HG03045 (cell line): ENCODE data around the gene ZCCHC7.
A peak's percentile ranks its signal among the peaks of the same experiment; 100 is the strongest.
"Not testable (repeated sequence)": the region's sequence is repeated elsewhere in the genome, so short reads cannot be mapped to it uniquely, and the experiment has no call there.

Experiments used
- ATAC-seq: cut with Tn5 transposase; IDR thresholded peaks from one replicate; pipeline ENCODE4 v1.9.1; 2021; ENCODE audit warnings: mild to moderate bottlenecking, moderate library complexity; ENCODE audit not compliant: unreplicated experiment

Gene ZCCHC7

GRCh38 chr9:37291612-37292238 is 171.4 kb downstream of the ZCCHC7 start:
- ATAC-seq: not testable (repeated sequence)

GRCh38 chr9:37292896-37293295 is 172.5 kb downstream of the ZCCHC7 start:
- ATAC-seq: no peak

- ATAC-seq: peak; percentile 44
These were observed 173.5 kb downstream of the ZCCHC7 start for GRCh38 chr9:37293664-37294524.

- ATAC-seq: no peak
These were observed 174.8 kb downstream of the ZCCHC7 start for GRCh38 chr9:37295178-37295577.

DNA sequence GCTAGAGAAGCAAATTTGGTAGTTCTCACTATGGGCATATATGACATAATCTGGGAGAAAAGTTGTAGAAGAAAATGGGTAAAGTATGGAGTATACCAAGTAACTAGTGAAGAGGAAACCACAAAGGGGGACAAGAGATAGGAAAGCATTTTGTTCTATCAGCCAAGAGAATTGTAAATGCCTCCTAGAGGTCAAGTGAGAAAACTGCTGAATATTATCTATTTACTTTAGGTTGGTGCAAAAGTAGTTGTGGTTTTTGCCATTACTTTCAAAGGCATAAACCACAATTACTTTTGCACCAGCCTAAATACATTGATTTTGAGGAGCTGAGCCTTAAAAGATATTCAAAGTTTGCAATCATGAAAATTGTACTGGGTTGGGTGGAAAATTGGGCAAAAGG is 175.4 kb downstream of the ZCCHC7 start:
- no peak for ATAC-seq

DNA sequence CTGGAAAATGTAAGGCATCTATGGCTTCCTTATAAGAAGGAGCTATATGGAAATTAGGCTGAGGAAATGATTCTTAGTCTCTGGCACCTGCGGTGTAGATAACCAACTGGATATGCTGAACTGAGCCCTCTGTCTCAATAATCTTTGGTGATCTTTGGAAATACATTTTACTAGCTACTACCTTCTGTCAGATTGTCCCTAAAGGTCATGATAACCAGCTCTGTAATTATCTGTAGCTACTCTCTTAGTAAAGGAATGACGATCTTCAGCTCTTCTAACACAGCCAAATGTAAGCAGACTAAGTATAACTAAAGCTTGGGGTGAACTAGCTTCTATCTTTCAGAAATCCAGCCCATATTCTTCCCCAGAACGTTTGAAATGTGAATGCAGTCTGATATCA is 177.2 kb downstream of the ZCCHC7 start:
- no peak for ATAC-seq

DNA sequence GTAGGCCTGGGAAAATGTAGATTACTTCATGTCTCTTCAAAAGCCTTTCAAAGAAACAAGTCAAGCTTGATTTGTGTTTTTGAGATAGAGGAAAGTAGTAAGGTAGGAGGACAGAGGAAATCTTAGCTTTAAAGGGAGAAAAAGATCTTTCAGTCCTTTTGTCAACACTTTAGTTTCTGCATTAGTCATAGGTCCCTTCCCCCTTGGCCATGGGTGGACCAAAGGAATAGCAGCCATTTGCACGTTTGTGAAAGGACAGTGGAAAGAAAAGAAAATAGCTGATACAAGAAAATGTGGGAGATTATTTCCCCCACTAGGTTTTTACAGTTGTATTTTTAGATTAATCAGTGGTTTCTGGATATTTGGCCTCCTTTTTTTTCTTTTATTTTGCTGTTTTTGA is 180.2 kb downstream of the ZCCHC7 start:
- no peak for ATAC-seq

GRCh38 chr9:37301042-37301853 is 180.9 kb downstream of the ZCCHC7 start:
- no peak for ATAC-seq

- ATAC-seq: no peak
These were observed 181.4 kb downstream of the ZCCHC7 start for GRCh38 chr9:37301854-37302172.

DNA sequence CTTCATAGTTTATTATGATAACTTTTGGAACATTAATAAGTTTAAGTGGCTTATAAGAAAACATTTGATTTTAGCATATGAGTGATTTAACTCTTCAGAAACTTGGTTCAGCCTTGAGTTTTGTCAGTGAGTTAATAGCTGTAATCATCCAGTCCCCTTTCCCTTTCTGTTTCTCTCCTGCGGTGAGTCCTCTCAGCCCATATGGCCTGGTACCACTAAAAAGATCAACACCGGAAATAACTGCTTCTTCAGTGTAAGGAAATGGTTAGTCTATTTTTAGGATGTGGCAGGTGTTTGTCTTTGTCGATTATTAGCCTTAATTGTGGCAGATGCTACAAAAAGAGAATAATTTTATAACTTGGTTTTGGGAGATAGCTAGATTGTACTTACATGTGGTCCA is 181.9 kb downstream of the ZCCHC7 start:
- ATAC-seq: peak; percentile 82

DNA sequence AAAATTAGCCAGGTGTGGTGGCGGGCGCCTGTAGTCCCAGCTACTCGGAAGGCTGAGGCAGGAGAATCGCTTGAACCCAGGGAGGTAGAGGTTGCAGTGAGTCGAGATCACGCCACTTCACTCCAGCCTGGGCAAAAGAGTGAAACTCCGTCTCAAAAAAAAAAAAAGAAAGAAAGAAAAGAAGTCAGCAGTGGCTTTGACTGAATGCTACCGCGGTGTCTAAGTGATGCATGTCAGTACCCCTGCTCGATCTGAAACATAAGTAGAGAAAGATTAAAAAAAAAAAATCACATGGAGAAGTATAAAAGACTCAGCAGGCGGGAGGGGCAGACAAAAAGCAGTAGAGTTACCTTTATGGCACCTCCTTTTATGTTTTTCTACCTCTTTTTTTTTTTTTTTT is 182.9 kb downstream of the ZCCHC7 start:
- ATAC-seq: not testable (repeated sequence)

DNA sequence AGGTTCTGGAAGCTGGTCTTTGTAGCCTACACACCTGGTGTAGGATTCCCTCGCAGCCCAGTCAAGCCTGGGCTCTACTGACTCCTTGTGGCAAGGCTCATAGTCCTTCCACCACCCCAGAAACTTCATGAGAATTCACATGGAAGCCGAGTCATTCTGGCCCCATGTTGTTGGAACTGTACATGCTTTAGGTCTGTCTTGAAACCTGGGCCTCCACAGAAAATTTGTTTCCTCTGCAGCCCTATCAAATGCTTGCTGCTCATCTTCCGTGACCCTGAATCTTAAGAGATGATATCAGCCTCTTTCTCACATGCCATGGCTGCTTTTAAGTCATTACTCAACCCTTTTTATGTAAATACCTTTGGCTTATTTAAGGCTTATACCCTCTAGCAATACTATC is 188.8 kb downstream of the ZCCHC7 start:
- ATAC-seq: no peak

- ATAC-seq: no peak
These were observed 191.7 kb downstream of the ZCCHC7 start for GRCh38 chr9:37311938-37312708.

DNA sequence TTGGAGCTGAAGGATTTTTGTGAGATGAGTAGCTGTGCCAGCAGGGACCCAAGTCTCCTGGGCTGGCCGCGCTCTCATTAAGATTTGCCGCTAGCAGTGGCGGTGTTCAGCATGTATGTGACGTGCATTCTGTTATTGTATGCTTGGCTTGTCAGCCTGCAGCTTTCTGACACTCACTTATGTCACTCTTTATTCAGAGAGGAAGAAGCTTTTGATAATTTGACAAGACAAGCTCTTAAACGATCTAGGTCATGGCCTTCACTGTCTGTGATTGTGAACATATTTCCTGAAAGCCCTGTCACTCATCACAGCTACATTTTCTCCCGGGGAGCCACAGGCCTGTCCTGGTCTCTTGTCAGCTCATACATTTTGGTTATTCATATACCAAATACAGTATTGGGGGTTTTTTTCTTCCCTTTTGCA is 203.9 kb downstream of the ZCCHC7 start:
- peak; percentile 54 for ATAC-seq

GRCh38 chr9:37324691-37325490 is 204.5 kb downstream of the ZCCHC7 start:
- no peak for ATAC-seq

GRCh38 chr9:37325778-37326177 is 205.4 kb downstream of the ZCCHC7 start:
- ATAC-seq: no peak

- ATAC-seq: no peak
These were observed 207.2 kb downstream of the ZCCHC7 start for GRCh38 chr9:37327553-37327952.

- no peak for ATAC-seq
These were observed 208.3 kb downstream of the ZCCHC7 start for GRCh38 chr9:37328556-37329227.

GRCh38 chr9:37329576-37329975 is 209.2 kb downstream of the ZCCHC7 start:
- ATAC-seq: no peak

DNA sequence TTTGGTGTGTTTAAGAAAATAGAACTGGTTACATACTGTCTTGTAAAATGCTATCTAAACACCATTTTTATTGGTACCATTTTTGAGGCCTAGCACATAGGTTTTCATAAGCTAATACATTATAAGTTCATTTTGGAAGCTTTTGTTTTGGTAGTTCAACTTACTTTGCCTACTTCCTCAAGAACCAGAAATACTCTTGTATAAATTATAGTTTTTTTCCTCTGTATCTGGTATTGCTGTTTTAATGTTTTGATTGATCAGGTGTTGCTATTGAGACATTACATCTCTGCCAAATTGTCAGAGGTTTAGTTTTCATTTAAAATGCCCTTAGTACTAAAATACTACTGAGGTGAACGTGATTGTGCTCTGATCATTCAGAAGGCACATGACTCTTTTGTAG is 211.5 kb downstream of the ZCCHC7 start:
- ATAC-seq: no peak
